Measurements from ENCODE around the gene ATXN2. TPM values are rescaled to one million over a fixed set of nuclear protein-coding genes. Genes with fewer than 3 reads are reported as not detected.

The ATXN2 gene
- total RNA-seq, 2 experiments from 2014 or later, result 44.2 to 47.9 TPM

DNA sequence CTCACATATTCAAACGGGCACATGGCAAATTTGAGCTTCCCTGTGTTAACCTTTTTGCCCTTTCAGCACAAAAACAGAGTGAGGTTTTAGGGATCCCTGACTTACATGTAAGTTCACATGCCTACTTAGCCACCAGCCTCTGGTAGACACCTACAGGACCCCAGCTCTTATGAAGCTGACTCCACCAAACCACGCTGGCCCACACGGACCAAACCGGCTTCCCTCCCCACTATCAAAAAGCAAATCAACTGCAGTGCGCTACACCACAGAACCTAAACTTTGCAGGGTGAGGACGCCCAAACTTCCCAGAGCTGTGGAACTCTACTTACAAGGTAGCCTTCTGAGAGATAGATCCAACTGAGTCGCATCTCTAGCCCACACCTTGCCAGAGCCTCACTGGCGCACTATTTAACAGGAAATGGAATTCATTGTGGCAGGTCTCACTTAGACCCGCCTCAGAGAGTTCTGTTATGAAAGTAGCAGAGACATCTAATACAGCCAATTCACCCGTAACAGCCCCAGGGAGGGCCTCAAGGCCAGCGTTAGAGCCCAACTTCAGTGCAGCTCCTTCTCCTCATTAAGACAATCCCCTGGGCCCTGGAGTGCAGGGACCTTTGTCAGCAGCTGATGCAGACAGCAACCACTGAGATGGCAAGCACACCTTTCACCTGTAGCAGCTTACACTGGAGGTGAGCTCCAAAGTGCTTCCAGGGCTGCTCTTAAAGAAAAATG is 144.2 kb downstream of the ATXN2 start:
- Mint-ChIP-seq H3K36me3 (ENCODE audit: low read depth) (peaks cover 28% of the 10 kb centered on the region), H3K27ac (peak overlapping the region; percentile 44), H3K9me3 (ENCODE audit: low read depth) (no peaks in the 10 kb centered on the region), H3K27me3 (no peaks in the 10 kb centered on the region), H3K4me3 (no peak overlapping the region), H3K4me1 (peaks cover 13% of the 10 kb centered on the region)
- ChIA-PET CTCF (interaction anchor here (0.7 to 24.4 kb wide), 2 partner anchors 53 to 559 kb away, joined by 3 to 890 read pairs; partner anchors contain the start of gene SH2B3), POLR2A (no interaction called here)
- intact Hi-C loops (cut with DNase I, micrococcal nuclease), result no loop called here
- DNase-seq (no peak), ATAC-seq (peak; percentile 25)

DNA sequence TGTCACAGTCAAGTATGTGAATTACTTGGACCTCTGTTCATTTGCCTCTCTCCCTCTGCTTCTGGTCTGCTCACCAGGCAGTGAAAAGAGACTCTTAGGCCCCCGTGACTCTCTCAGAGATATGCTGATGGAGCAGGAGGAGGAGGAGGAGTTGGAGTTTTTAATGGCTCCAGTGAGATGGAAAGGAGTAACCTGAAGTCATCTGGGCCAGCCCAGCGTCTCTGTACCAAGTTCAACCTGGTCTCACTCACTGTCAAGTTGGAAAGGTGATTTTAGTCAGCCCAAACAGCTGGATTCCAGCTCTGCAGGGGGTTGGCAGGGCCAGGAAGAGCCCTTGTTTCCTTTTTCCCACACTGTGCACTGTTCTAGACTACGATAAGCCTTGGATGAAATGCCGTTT is 144.8 kb downstream of the ATXN2 start:
- intact Hi-C loops (cut with DNase I, micrococcal nuclease), result no loop called here
- peak overlapping the region; percentile 44 for H3K27ac Mint-ChIP-seq
- POLR2A ChIA-PET, result no interaction called here

DNA sequence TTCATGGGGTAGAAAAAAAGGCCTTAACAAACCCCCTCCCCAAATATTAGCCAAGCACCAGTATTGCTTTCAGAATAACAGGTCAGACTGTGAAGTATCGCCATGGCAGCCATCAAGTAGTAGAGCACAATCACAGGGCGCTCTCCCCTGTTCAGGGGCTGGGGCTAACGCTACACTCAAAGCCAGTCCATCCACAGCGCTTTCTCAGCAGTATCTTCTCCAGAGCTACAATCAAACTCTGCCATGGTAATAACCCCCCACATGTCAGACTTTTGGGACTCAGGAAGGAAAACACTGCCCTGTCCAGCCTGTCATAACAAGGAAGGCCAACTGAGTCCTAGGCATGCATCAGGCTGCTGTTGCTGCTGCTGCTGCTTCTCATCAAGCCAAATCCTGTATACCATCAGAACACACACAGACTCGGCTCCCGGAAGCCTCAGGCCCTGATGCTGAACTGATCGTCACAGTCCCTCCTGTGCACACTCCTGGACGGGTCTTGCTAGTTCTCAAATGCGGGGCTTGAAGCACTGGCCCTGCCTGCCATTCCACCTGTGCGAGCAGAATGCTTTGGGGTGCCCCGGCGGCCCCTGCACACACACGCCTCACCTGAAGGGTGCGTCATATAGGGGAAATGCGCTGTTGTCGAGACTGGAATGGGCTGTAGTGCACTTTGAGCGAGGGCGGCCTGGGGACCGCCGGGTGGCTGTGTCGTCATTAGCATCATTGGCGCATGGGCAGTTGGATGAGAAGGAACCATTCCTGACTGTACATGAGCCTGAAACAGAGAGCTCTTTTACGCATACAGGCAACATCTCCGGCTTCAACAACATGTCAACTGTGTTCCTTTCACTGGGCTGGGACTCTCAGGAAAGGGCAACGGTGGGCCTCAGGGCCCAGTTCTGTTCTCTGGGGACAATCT is 145.8 kb downstream of the ATXN2 start:
- intact Hi-C loops (cut with DNase I, micrococcal nuclease), result no loop called here
- H3K4me1 Mint-ChIP-seq, result peaks cover 16% of the 10 kb centered on the region
- H3K27me3 Mint-ChIP-seq, result no peaks in the 10 kb centered on the region
- no peaks in the 10 kb centered on the region for H3K9me3 Mint-ChIP-seq (ENCODE audit: low read depth)
- H3K27ac Mint-ChIP-seq, result peak overlapping the region; percentile 11
- peaks cover 37% of the 10 kb centered on the region for H3K36me3 Mint-ChIP-seq (ENCODE audit: low read depth)
- CTCF ChIA-PET, result interaction anchor here (3.5 to 24.4 kb wide), 2 partner anchors 8 to 51 kb away, joined by 45 to 890 read pairs; partner anchors contain the start of gene SH2B3
- no peak for ATAC-seq
- POLR2A ChIA-PET, result no interaction called here
- H3K4me3 Mint-ChIP-seq, result no peak overlapping the region
- DNase-seq, result no peak

More for the DNA sequence above, 144.8 kb downstream of the ATXN2 start:
- DNase-seq, result no peak
- peaks cover 15% of the 10 kb centered on the region for H3K4me1 Mint-ChIP-seq
- H3K36me3 Mint-ChIP-seq (ENCODE audit: low read depth), result peaks cover 30% of the 10 kb centered on the region
- no peak overlapping the region for H3K4me3 Mint-ChIP-seq
- H3K9me3 Mint-ChIP-seq (ENCODE audit: low read depth), result no peaks in the 10 kb centered on the region
- CTCF ChIA-PET, result interaction anchor here (0.7 to 24.4 kb wide), 2 partner anchors 52 to 558 kb away, joined by 3 to 890 read pairs; partner anchors contain the start of gene SH2B3
- no peak for ATAC-seq
- H3K27me3 Mint-ChIP-seq, result no peaks in the 10 kb centered on the region

GRCh38 chr12:111451649-111452129 is 147.4 kb downstream of the ATXN2 start:
- intact Hi-C loops (cut with DNase I, micrococcal nuclease), result loop anchor here (1.0 to 2.0 kb wide), 3 partner anchors 54 to 120 kb away; no protein-coding TSS in a partner anchor
- ATAC-seq, result peak; percentile 40
- no peaks in the 10 kb centered on the region for H3K27me3 Mint-ChIP-seq

GRCh38 chr12:111451232-111451631 is 147.9 kb downstream of the ATXN2 start:
- Mint-ChIP-seq H3K9me3 (ENCODE audit: low read depth) (no peaks in the 10 kb centered on the region), H3K4me1 (peaks cover 20% of the 10 kb centered on the region), H3K36me3 (ENCODE audit: low read depth) (peaks cover 53% of the 10 kb centered on the region), H3K27me3 (no peaks in the 10 kb centered on the region), H3K27ac (no peak overlapping the region), H3K4me3 (no peak overlapping the region)
- CTCF ChIA-PET, result interaction anchor here (0.6 to 24.4 kb wide), 32 partner anchors 8 to 832 kb away, joined by 3 to 890 read pairs (median 5); partner anchors contain the start of genes PHETA1 and SH2B3
- ATAC-seq, result no peak
- no peak for DNase-seq
- POLR2A ChIA-PET, result interaction anchor here (0.7 kb wide), 1 partner anchor 8 kb away, joined by 3 read pairs; no protein-coding TSS in a partner anchor
- intact Hi-C loops (cut with DNase I, micrococcal nuclease), result loop anchor here (1.0 to 2.0 kb wide), 3 partner anchors 54 to 120 kb away; no protein-coding TSS in a partner anchor

More at GRCh38 chr12:111451649-111452129, 147.4 kb downstream of the ATXN2 start:
- POLR2A ChIA-PET, result interaction anchor here (0.7 kb wide), 2 partner anchors 8 to 53 kb away, joined by 3 read pairs; no protein-coding TSS in a partner anchor
- no peaks in the 10 kb centered on the region for H3K9me3 Mint-ChIP-seq (ENCODE audit: low read depth)
- CTCF ChIA-PET, result interaction anchor here (0.6 to 24.4 kb wide), 46 partner anchors 8 to 654 kb away, joined by 3 to 890 read pairs (median 4); partner anchors contain the start of genes ACAD10, BRAP, PHETA1 and SH2B3
- no peak overlapping the region for H3K4me3 Mint-ChIP-seq
- H3K36me3 Mint-ChIP-seq (ENCODE audit: low read depth), result peaks cover 49% of the 10 kb centered on the region
- H3K27ac Mint-ChIP-seq, result no peak overlapping the region
- H3K4me1 Mint-ChIP-seq, result peaks cover 16% of the 10 kb centered on the region
- no peak for DNase-seq

DNA sequence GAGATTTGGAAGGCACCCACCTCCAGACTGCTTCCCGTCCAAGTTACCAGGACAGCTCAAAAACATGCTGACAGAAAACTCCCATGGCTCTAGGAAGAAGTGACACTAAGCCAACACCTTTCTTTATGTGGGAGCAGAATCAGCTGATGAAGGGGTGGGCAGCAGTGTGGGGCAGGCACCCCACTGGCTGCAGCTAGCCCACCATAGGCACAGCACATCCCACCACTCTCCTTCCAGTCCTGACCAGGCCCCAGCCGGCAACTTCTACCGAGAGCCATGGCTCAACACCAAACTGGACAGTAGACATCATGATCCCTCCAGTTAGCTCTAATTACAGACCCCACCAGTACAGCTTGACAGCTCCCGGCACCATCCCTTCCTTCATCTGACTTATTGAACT is 148.4 kb downstream of the ATXN2 start:
- peaks cover 25% of the 10 kb centered on the region for H3K4me1 Mint-ChIP-seq
- CTCF ChIA-PET, result interaction anchor here (0.6 to 24.4 kb wide), 17 partner anchors 11 to 831 kb away, joined by 3 to 890 read pairs (median 8); partner anchors contain the start of genes PHETA1 and SH2B3
- no peak overlapping the region for H3K4me3 Mint-ChIP-seq
- no peak for DNase-seq
- H3K27ac Mint-ChIP-seq, result peak overlapping the region; percentile 52
- intact Hi-C loops (cut with DNase I, micrococcal nuclease), result loop anchor here (1.0 to 2.0 kb wide), 3 partner anchors 53 to 119 kb away; no protein-coding TSS in a partner anchor
- peaks cover 54% of the 10 kb centered on the region for H3K36me3 Mint-ChIP-seq (ENCODE audit: low read depth)
- no peaks in the 10 kb centered on the region for H3K27me3 Mint-ChIP-seq
- no peak for ATAC-seq
- no peaks in the 10 kb centered on the region for H3K9me3 Mint-ChIP-seq (ENCODE audit: low read depth)
- POLR2A ChIA-PET, result no interaction called here

DNA sequence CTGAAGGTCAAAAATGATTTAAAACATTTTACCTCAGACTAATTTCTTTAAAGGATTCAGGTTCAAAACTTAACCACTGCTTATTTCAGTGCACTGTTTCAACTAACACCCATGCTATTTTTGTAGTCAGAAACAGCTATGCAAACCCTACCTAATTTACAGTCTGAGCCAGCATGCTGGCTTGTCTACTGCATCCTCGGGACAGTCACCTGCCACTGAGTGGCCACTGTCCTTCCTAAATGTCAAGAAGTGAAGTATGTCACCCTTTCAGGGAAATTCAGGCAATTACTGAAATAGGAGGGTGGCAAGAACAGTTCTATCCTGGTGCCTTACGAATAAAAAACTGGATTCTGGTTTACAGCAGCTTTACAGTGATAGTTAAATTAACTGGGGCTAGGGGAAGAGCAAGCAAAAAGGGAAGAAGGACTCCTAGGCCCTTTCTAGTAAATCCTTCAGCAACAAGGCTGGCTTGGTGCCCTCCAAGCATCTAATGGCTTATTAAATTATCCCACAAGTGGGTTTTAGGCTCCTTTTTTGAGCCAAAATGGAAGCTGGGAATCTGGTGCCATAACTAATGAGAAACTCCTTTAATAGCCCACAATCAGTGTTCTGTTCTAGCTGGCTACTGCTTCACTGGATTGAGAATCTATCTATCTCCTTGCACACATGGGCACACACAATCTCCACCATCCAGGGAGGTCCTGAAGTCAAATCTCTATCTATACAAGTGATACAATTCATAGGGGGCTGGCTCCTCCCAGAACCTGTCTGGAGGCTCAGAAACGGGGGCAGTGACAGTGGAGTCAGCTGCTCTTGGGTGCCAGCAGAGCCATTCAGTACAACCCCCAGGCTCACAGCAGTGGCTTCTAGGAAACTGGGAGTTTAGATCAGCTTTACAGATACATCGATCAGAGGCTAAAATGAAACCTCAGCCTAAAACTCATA is 150.0 kb downstream of the ATXN2 start:
- H3K27me3 Mint-ChIP-seq, result no peaks in the 10 kb centered on the region
- POLR2A ChIA-PET, result interaction anchor here (1.5 kb wide), 1 partner anchor 14 kb away, joined by 7 read pairs; no protein-coding TSS in a partner anchor
- intact Hi-C loops (cut with DNase I, micrococcal nuclease), result no loop called here

GRCh38 chr12:111448266-111448830 is 150.8 kb downstream of the ATXN2 start:
- intact Hi-C loops (cut with DNase I, micrococcal nuclease), result no loop called here
- H3K9me3 Mint-ChIP-seq (ENCODE audit: low read depth), result no peaks in the 10 kb centered on the region
- DNase-seq (no peak), ATAC-seq (no peak)
- H3K27me3 Mint-ChIP-seq, result no peaks in the 10 kb centered on the region
- H3K36me3 Mint-ChIP-seq (ENCODE audit: low read depth), result peaks cover 54% of the 10 kb centered on the region
- peak overlapping the region; percentile 20 for H3K27ac Mint-ChIP-seq
- CTCF ChIA-PET, result interaction anchor here (0.7 to 24.4 kb wide), 5 partner anchors 31 to 829 kb away, joined by 3 to 890 read pairs (median 5); partner anchors contain the start of gene SH2B3
- POLR2A ChIA-PET, result interaction anchor here (1.5 kb wide), 1 partner anchor 13 kb away, joined by 7 read pairs; no protein-coding TSS in a partner anchor
- no peak overlapping the region for H3K4me3 Mint-ChIP-seq
- H3K4me1 Mint-ChIP-seq, result peaks cover 49% of the 10 kb centered on the region

More for the DNA sequence above, 150.0 kb downstream of the ATXN2 start:
- peaks cover 60% of the 10 kb centered on the region for H3K36me3 Mint-ChIP-seq (ENCODE audit: low read depth)
- no peak overlapping the region for H3K4me3 Mint-ChIP-seq
- H3K27ac Mint-ChIP-seq, result peak overlapping the region; percentile 40
- DNase-seq (no peak), ATAC-seq (no peak)
- peaks cover 41% of the 10 kb centered on the region for H3K4me1 Mint-ChIP-seq
- CTCF ChIA-PET, result interaction anchor here (0.6 to 24.4 kb wide), 6 partner anchors 30 to 118 kb away, joined by 3 to 890 read pairs (median 4); partner anchors contain the start of gene SH2B3
- H3K9me3 Mint-ChIP-seq (ENCODE audit: low read depth), result no peaks in the 10 kb centered on the region

GRCh38 chr12:111447571-111448265 is 151.4 kb downstream of the ATXN2 start:
- no peaks in the 10 kb centered on the region for H3K9me3 Mint-ChIP-seq (ENCODE audit: low read depth)
- no peaks in the 10 kb centered on the region for H3K27me3 Mint-ChIP-seq
- no peak for ATAC-seq
- CTCF ChIA-PET, result interaction anchor here (0.7 to 24.4 kb wide), 3 partner anchors 45 to 828 kb away, joined by 3 to 890 read pairs (median 8); partner anchors contain the start of gene SH2B3
- H3K4me3 Mint-ChIP-seq, result no peak overlapping the region
- no peak for DNase-seq
- POLR2A ChIA-PET, result interaction anchor here (0.6 kb wide), 1 partner anchor 44 kb away, joined by 4 read pairs; no protein-coding TSS in a partner anchor
- peaks cover 55% of the 10 kb centered on the region for H3K4me1 Mint-ChIP-seq
- H3K27ac Mint-ChIP-seq, result peak overlapping the region; percentile 20
- peaks cover 57% of the 10 kb centered on the region for H3K36me3 Mint-ChIP-seq (ENCODE audit: low read depth)
- intact Hi-C loops (cut with DNase I, micrococcal nuclease), result no loop called here
